CD14-positive monocyte (primary cell): Measurements from ENCODE around the gene CHPT1. TPM values are rescaled to one million over a fixed set of nuclear protein-coding genes. Genes with fewer than 3 reads are reported as not detected.

Source experiments
- DNase-seq, 3 donors: peaks; one replicate each; pipeline ENCODE4 v3.0.0-alpha.2; 2011 to 2022
- H2AFZ ChIP-seq: 2 replicates; pipeline ENCODE4 v1.6.0; 2012; ENCODE audit warnings: mild to moderate bottlenecking, low read depth, low read length, inconsistent platforms; ENCODE audit not compliant: insufficient read depth, poor library complexity, severe bottlenecking
- H3K27ac ChIP-seq, 2 donors: 1 replicate in 1 of 2; 2 replicates in 1 of 2; pipeline ENCODE4 v1.5.1; 2012 to 2013; ENCODE audit warnings: low read length in 2 of 2, control low read depth in 1 of 2, inconsistent platforms in 1 of 2, low read depth in 1 of 2, mild to moderate bottlenecking in 1 of 2
- H3K27me3 ChIP-seq, 2 donors: one replicate each; pipeline versions ENCODE4 v1.6.0 to v1.6.1; 2011 to 2013; ENCODE audit warnings: low read length in 2 of 2; ENCODE audit not compliant: control insufficient read depth in 2 of 2, insufficient read depth in 2 of 2
- H3K36me3 ChIP-seq, 2 donors: replicated peaks in 1 of 2; 1 replicate in 1 of 2; 2 replicates in 1 of 2; pipeline versions ENCODE4 v1.5.1 to v1.6.1; 2012 to 2013; ENCODE audit warnings: low read length in 2 of 2, control low read depth in 1 of 2, inconsistent platforms in 1 of 2, mild to moderate bottlenecking in 1 of 2; ENCODE audit not compliant: insufficient read depth in 2 of 2, control insufficient read depth in 1 of 2
- H3K4me1 ChIP-seq, 2 donors: 1 replicate in 1 of 2; 2 replicates in 1 of 2; pipeline versions ENCODE4 v1.5.1 to v1.6.1; 2012 to 2013; ENCODE audit warnings: low read length in 2 of 2, control low read depth in 1 of 2, inconsistent platforms in 1 of 2, mild to moderate bottlenecking in 1 of 2, moderate library complexity in 1 of 2; ENCODE audit not compliant: insufficient read depth in 2 of 2, control insufficient read depth in 1 of 2
- H3K4me2 ChIP-seq: replicated peaks from 2 replicates; pipeline ENCODE3; 2012; ENCODE audit warnings: low read length, moderate library complexity, mild to moderate bottlenecking; ENCODE audit not compliant: poor library complexity, severe bottlenecking; ENCODE audit errors: extremely low read depth
- H3K4me3 ChIP-seq, 3 experiments: fragments of 200-600 bp in 1 of 3; sonication (generic) in 1 of 3; replicated peaks in 1 of 3; 1 replicate in 2 of 3; 2 replicates in 1 of 3; pipeline ENCODE4 v1.5.1; 2011 to 2013; ENCODE audit warnings: low read length in 3 of 3, mild to moderate bottlenecking in 3 of 3, control low read depth in 2 of 3, low read depth in 2 of 3, inconsistent platforms in 1 of 3, moderate library complexity in 1 of 3
- H3K79me2 ChIP-seq: 2 replicates; pipeline ENCODE4 v1.6.0; 2012; ENCODE audit warnings: mild to moderate bottlenecking, control low read depth, inconsistent platforms, low read length, moderate library complexity; ENCODE audit not compliant: insufficient read depth
- H3K9ac ChIP-seq: 2 replicates; pipeline ENCODE4 v1.6.0; 2017; ENCODE audit warnings: low read length, mild to moderate bottlenecking; ENCODE audit not compliant: insufficient read depth, poor library complexity, severe bottlenecking
- H3K9me3 ChIP-seq, 2 donors: replicated peaks in 1 of 2; 1 replicate in 1 of 2; 2 replicates in 1 of 2; pipeline versions ENCODE4 v1.5.1 to v1.6.1; 2012 to 2013; ENCODE audit warnings: low read length in 2 of 2, control low read depth in 1 of 2; ENCODE audit not compliant: control insufficient read depth in 1 of 2, insufficient read depth in 1 of 2
- H4K20me1 ChIP-seq: 2 replicates; pipeline ENCODE4 v1.6.0; 2012; ENCODE audit warnings: mild to moderate bottlenecking, low read length, control low read depth, moderate library complexity; ENCODE audit not compliant: insufficient read depth
- H3K27ac Mint-ChIP-seq, 7 donors: one replicate each; pipeline ENCODE4 v1.8.0; 2020; ENCODE audit warnings: mild to moderate bottlenecking in 7 of 7, mixed read lengths in 7 of 7, moderate library complexity in 6 of 7, inconsistent platforms in 2 of 7
- H3K27me3 Mint-ChIP-seq, 3 donors: one replicate each; pipeline ENCODE4 v1.8.0; 2021 to 2022; ENCODE audit warnings: low read depth in 3 of 3, mild to moderate bottlenecking in 3 of 3, mixed read lengths in 3 of 3, moderate library complexity in 3 of 3, inconsistent platforms in 1 of 3
- H3K36me3 Mint-ChIP-seq, 2 donors: one replicate each; pipeline ENCODE4 v1.8.0; 2020; ENCODE audit warnings: mixed read lengths in 2 of 2, inconsistent platforms in 1 of 2, mild to moderate bottlenecking in 1 of 2
- H3K4me1 Mint-ChIP-seq: one replicate; pipeline ENCODE4 v1.8.0; 2020; ENCODE audit warnings: mild to moderate bottlenecking, mixed read lengths
- H3K4me3 Mint-ChIP-seq, 2 donors: one replicate each; pipeline ENCODE4 v1.8.0; 2020; ENCODE audit warnings: mild to moderate bottlenecking in 2 of 2, mixed read lengths in 2 of 2, moderate library complexity in 1 of 2
- H3K9me3 Mint-ChIP-seq, 7 donors: one replicate each; pipeline ENCODE4 v1.8.0; 2020 to 2022; ENCODE audit warnings: mixed read lengths in 7 of 7, mild to moderate bottlenecking in 6 of 7, moderate library complexity in 6 of 7, inconsistent platforms in 2 of 7
- WGBS: methylation state at CpG from one replicate; pipeline ENCODE4 v1.1.5; 2013; ENCODE audit warnings: missing lambda C conversion rate; ENCODE audit not compliant: insufficient coverage; 5-methylcytosine and 5-hydroxymethylcytosine counted together
- intact Hi-C, 2 donors: fragments of 100-400 bp; cut with micrococcal nuclease; formaldehyde crosslinking; loops; one replicate each; pipeline versions ENCODE4 v1.15.0 to v1.15.1; 2023
- polyA plus RNA-seq, 3 donors: library from polyadenylated mRNA; depleted of rRNA in 1 of 3; unstranded in 2 of 3; stranded (reverse) in 1 of 3; fragments of 300-500 nt in 2 of 3; fragments of >200 nt in 1 of 3; fragmentation: Illumina TruSeq in 2 of 3; gene quantifications; 1 replicate in 2 of 3; 2 replicates in 1 of 3; pipeline ENCODE4 v1.2.3, GENCODE V29; 2012 to 2021
- TF ChIP-seq, protein P1 (sequence below): fragments of 200-600 bp; IDR thresholded peaks from one replicate; pipeline ENCODE4 v1.8.0; 2022; ENCODE audit warnings: antibody characterized with exemption, mild to moderate bottlenecking

CHPT1 gene
- polyA plus RNA-seq, 3 donors, result 30.9 to 92.7 (median 36.7) TPM

DNA sequence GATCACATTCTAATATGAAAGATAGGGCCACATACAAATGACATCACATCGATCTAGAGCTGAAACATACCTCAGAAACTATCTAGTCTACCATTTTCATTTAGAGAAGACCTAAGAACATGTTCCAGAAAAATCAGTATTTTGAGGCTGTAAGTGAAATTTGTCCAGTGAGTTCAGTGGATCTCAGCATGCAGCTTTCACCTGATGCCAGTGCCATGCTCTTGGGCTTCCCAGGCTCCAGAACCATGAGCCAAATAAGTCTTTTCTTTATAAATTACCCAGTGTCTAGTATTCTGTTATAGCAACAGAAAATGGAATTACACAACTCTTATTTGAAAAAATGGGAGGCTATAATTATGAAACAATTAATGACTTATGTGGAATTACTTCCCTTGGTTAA, 9.0 kb downstream of the CHPT1 start:
- no CpG with 5 or more reads among the region's 1 CpG for WGBS
- intact Hi-C loops, result no loop called here

DNA sequence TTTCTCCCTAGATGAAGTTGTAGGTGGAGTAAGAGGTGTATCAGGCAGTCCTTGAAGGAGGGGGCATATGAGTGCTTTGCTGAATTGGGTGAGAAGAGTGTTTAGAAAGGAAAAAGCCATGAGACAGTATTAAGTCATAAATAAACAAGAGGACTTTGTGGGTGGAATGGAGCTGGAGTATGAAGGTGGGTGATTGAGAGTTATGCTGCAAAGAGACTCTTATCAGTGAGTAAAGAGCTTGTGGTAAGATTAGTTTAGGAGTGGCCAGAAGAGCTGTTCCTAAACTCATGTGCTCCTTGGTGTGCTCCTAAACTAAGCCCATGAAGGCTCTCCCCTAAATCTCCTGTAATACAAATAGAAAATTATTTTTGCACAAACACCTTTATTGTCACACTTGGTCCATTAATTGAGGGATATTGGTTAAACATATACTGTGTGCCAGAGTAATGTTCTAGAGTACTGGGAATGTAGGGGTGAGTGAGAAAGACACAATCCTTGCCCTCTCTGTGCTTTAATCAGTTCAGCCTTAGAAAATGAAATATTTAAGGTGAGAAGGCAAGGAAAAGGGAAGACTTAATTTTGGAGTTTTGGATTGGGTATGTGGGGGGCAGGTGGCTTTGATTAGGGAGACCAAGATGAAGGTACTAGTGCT, 9.8 kb downstream of the CHPT1 start:
- TF ChIP-seq, protein P1, sequence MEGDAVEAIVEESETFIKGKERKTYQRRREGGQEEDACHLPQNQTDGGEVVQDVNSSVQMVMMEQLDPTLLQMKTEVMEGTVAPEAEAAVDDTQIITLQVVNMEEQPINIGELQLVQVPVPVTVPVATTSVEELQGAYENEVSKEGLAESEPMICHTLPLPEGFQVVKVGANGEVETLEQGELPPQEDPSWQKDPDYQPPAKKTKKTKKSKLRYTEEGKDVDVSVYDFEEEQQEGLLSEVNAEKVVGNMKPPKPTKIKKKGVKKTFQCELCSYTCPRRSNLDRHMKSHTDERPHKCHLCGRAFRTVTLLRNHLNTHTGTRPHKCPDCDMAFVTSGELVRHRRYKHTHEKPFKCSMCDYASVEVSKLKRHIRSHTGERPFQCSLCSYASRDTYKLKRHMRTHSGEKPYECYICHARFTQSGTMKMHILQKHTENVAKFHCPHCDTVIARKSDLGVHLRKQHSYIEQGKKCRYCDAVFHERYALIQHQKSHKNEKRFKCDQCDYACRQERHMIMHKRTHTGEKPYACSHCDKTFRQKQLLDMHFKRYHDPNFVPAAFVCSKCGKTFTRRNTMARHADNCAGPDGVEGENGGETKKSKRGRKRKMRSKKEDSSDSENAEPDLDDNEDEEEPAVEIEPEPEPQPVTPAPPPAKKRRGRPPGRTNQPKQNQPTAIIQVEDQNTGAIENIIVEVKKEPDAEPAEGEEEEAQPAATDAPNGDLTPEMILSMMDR, result no peak
- Histone ChIP-seq H3K9me3 (no peaks in the 10 kb centered on the region), H2AFZ (no peak overlapping the region), H4K20me1 (peaks cover 67% of the 10 kb centered on the region), H3K79me2 (peaks cover 83% of the 10 kb centered on the region), H3K4me2 (no peak overlapping the region), H3K36me3 (peaks cover 2 to 7% of the 10 kb centered on the region in 2 donors), H3K27me3 (no peaks in the 10 kb centered on the region), H3K4me3 (no peak overlapping the region), H3K27ac (no peak overlapping the region), H3K4me1 (peaks cover 7 to 11% of the 10 kb centered on the region in 2 donors), H3K9ac (no peak overlapping the region)
- no peak for DNase-seq
- H3K27ac Mint-ChIP-seq, result peak overlapping the region in 3 of 7 donors; percentile 4 to 73 (median 24)
- no peak overlapping the region for H3K4me3 Mint-ChIP-seq
- intact Hi-C loops, result no loop called here
- H3K36me3 Mint-ChIP-seq, result peaks cover 11 to 17% of the 10 kb centered on the region in 2 donors
- no peaks in the 10 kb centered on the region for H3K9me3 Mint-ChIP-seq
- peaks cover 54% of the 10 kb centered on the region for H3K4me1 Mint-ChIP-seq
- H3K27me3 Mint-ChIP-seq, result peaks cover 0 to 3% (median 0%) of the 10 kb centered on the region in 3 donors

More for the DNA sequence above, 9.0 kb downstream of the CHPT1 start:
- peaks cover 10 to 15% of the 10 kb centered on the region in 2 donors for H3K36me3 Mint-ChIP-seq
- peaks cover 61% of the 10 kb centered on the region for H3K4me1 Mint-ChIP-seq
- H3K9ac ChIP-seq, result no peak overlapping the region
- H3K27ac ChIP-seq, result no peak overlapping the region
- H3K4me3 ChIP-seq, result no peak overlapping the region
- DNase-seq, result no peak
- no peaks in the 10 kb centered on the region for H3K9me3 Mint-ChIP-seq
- peaks cover 11 to 15% of the 10 kb centered on the region in 2 donors for H3K4me1 ChIP-seq
- TF ChIP-seq, protein P1, result no peak
- peaks cover 0 to 3% (median 0%) of the 10 kb centered on the region in 3 donors for H3K27me3 Mint-ChIP-seq
- peaks cover 83% of the 10 kb centered on the region for H3K79me2 ChIP-seq
- no peak overlapping the region for H3K4me3 Mint-ChIP-seq
- no peak overlapping the region for H3K4me2 ChIP-seq
- no peak overlapping the region for H2AFZ ChIP-seq
- peak overlapping the region in 2 of 7 donors; percentile 46 for H3K27ac Mint-ChIP-seq
- H4K20me1 ChIP-seq, result peaks cover 72% of the 10 kb centered on the region
- H3K27me3 ChIP-seq, result no peaks in the 10 kb centered on the region
- no peaks in the 10 kb centered on the region for H3K9me3 ChIP-seq
- H3K36me3 ChIP-seq, result peaks cover 2 to 7% of the 10 kb centered on the region in 2 donors
